Kidney epithelial cell (primary cell): ENCODE results near the gene ZCCHC24. TPM values are rescaled to one million over a fixed set of nuclear protein-coding genes. Genes with fewer than 3 reads are reported as not detected.

ENCODE experiments used
- DNase-seq: peaks from one replicate; pipeline ENCODE4 v3.0.0-alpha.2; 2010; ENCODE audit warnings: low read depth
- H3K27me3 ChIP-seq: 2 replicates; pipeline ENCODE4 v1.6.0; 2011; ENCODE audit warnings: low read length; ENCODE audit not compliant: control insufficient read depth, insufficient read depth
- H3K36me3 ChIP-seq: 2 replicates; pipeline ENCODE4 v1.5.1; 2011; ENCODE audit warnings: low read length; ENCODE audit not compliant: control insufficient read depth, insufficient read depth
- H3K4me3 ChIP-seq: 2 replicates; pipeline ENCODE4 v1.5.1; 2011; ENCODE audit warnings: low read depth, mild to moderate bottlenecking, control low read depth, low read length
- total RNA-seq: library from RNA; depleted of rRNA; stranded (reverse); fragments of >200 nt; gene quantifications from 2 replicates; pipeline ENCODE4 v1.2.3, GENCODE V29; 2015
- TF ChIP-seq, protein P1 (sequence below): IDR thresholded peaks from 2 replicates; pipeline ENCODE4 v1.5.1; 2011; ENCODE audit warnings: mild to moderate bottlenecking, moderate library complexity, low read length, control low read depth, inconsistent platforms; ENCODE audit not compliant: insufficient read depth, poor library complexity, severe bottlenecking

The ZCCHC24 gene
- total RNA-seq, 1 donor from 2014 or later, result 6.2 TPM

DNA sequence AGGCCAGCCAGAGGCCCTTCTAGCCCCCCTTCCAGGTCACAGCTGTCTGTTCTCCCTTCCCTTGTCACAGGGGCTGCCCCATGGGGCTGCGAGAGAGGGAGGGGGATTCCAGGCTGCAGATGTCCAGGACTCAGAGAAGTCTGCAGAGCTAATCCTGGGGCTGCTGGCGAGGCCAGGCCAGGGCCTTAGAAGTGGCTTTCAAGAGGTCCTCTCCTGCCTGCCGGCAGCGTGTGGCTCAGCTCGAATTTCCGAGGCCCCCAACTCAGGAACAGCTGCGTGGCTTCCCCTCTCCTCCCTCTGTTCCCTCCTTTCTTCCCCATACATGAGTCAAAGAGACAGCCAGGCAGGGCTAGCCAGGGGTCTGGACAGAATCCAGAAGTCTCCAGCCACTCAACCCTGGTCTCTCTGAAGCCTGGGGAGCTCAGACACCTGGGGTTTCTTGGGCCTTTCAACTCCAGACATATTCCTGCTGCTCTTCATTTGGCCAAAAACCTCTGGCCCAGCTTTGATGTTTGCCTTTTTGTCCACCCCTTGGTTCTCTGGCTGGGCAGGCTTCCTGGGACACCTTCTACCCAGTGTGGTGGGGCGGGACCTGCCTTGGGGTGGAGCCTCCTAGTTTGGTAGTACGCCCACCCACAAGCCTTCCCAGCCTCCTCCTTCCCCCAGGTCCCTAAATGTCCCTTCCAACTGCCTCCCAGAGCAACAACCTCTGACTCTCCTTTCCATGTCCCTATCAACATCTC lies 45.1 kb upstream of the ZCCHC24 start:
- Histone ChIP-seq H3K27me3 (peaks cover 6% of the 10 kb centered on the region), H3K36me3 (no peaks in the 10 kb centered on the region), H3K4me3 (no peak overlapping the region)
- TF ChIP-seq, protein P1, sequence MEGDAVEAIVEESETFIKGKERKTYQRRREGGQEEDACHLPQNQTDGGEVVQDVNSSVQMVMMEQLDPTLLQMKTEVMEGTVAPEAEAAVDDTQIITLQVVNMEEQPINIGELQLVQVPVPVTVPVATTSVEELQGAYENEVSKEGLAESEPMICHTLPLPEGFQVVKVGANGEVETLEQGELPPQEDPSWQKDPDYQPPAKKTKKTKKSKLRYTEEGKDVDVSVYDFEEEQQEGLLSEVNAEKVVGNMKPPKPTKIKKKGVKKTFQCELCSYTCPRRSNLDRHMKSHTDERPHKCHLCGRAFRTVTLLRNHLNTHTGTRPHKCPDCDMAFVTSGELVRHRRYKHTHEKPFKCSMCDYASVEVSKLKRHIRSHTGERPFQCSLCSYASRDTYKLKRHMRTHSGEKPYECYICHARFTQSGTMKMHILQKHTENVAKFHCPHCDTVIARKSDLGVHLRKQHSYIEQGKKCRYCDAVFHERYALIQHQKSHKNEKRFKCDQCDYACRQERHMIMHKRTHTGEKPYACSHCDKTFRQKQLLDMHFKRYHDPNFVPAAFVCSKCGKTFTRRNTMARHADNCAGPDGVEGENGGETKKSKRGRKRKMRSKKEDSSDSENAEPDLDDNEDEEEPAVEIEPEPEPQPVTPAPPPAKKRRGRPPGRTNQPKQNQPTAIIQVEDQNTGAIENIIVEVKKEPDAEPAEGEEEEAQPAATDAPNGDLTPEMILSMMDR, result no peak
- DNase-seq, result no peak

DNA sequence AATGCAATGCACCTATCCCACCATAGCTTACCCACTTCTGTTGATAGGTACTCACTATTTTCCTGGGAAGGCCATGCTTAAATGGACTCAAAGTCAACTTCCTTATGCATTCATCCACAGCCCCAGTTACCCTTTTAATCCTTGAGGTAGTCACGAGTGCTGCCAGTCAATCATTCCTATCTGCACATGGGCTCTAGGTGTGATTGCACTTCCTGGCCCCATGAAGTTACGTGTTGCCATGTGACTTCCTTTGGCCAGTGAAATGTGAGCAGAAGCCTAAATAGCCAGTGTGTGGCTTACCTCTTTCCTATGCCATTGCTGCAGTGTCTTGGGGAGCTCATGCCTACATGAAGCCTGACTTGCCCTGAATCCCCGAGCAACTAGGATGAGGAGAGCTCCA lies 43.4 kb upstream of the ZCCHC24 start:
- Histone ChIP-seq H3K36me3 (no peaks in the 10 kb centered on the region), H3K27me3 (no peaks in the 10 kb centered on the region), H3K4me3 (no peak overlapping the region)
- DNase-seq, result no peak
- TF ChIP-seq, protein P1, result no peak

DNA sequence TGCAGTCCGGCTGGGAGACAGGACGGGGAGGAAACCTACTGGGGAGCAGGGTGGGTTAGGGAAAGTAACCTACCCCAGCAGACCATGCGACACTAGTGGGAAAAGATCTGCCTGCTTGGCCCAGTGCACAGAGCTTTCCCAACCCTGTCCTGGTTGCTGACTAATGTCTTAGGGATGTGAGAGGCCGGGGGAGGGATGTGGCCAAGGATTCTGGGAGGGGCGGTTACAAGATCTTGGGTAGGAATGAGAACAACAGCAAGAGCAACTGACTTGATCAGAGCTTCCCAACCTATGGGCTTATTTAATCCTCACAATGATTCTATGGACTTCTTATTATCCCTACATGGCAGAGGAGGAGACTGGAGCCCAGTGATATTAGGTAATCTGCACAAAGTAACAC lies 42.9 kb upstream of the ZCCHC24 start:
- TF ChIP-seq, protein P1, result no peak
- H3K36me3 ChIP-seq, result no peaks in the 10 kb centered on the region
- DNase-seq, result peak; percentile 80

DNA sequence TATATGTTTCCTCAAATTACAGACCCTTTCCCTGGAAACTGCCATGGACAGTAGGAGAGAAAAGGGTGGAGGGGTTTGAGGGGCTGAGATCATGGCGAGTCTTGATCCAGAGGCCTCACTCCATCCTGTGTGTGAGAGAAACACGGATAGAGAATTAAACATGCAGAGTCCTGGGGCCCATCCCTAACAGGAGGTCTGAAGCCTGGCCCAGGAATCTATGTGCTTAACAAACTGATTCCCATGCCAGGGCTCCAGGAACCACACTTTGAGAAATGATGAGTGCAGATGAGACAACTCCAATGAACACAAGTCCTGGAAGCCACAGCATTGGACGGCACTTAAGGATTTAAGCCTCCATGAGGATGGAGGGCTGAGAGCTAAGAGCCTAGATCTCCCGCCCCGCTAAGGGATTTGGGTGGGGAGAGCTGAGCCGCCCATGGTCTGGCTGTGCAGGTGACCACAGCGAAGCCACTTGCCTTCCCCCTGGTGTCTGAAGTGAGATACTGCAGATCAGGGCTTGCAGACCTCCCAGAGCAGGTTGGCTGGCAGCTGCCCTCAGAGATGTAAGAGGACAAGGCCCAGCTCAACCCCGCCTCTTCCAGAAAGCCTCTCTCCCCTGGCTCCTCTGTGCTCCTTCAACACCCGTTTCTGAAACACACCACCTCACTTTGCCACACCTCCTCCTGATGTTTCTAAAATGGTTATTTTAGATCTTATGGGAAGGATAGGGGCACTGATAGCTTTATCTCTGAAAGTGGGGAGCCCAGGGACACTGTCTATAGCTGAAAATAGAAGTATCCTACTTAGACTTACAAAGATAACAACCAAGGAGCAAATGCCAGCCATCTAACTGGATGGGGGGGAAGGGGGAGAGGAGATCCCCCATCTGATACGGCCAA lies 42.1 kb upstream of the ZCCHC24 start:
- TF ChIP-seq, protein P1, result peak; percentile 61
- H3K36me3 ChIP-seq, result no peaks in the 10 kb centered on the region
- H3K27me3 ChIP-seq, result no peaks in the 10 kb centered on the region
- no peak for DNase-seq
- no peak overlapping the region for H3K4me3 ChIP-seq

More for the DNA sequence above, 42.9 kb upstream of the ZCCHC24 start:
- Histone ChIP-seq H3K27me3 (no peaks in the 10 kb centered on the region), H3K4me3 (no peak overlapping the region)

DNA sequence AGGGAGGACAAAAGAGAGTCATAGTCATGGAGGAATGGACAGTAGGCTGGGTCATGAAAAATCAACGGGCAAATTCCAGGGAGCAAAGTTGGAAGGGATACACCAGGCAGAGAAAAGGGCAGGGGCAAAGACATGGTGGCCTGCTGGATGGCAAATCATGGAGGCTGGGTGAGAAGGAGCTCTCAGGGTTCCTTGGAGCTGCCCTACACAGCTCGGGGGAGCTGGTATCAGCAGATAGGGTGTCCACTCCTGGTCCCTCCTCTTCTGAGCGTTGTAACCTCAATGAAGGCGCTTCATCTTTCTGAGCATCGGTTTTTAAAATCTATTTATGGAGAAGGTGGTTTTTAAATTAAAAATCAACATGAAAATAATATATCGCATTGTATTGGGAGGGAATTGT lies 39.1 kb upstream of the ZCCHC24 start:
- H3K4me3 ChIP-seq, result no peak overlapping the region
- H3K27me3 ChIP-seq, result no peaks in the 10 kb centered on the region
- no peaks in the 10 kb centered on the region for H3K36me3 ChIP-seq
- no peak for DNase-seq
- TF ChIP-seq, protein P1, result no peak
